Hematopoietic multipotent progenitor cell treated with erythropoietin and hydrocortisone succinate and interleukin-3 and kit ligand, for 6 days (in vitro differentiated cells): Measurements from ENCODE around the gene WDFY3.
"Not testable (repeated sequence)": the region's sequence is repeated elsewhere in the genome, so short reads cannot be mapped to it uniquely, and the experiment has no call there.

Experiments used
- DNase-seq: peaks from one replicate; pipeline ENCODE4 v3.0.0-alpha.2; 2015

Gene WDFY3

GRCh38 chr4:84852081-84852480 is 114.4 kb downstream of the WDFY3 start:
- DNase-seq = no peak

GRCh38 chr4:84849051-84849640 is 117.3 kb downstream of the WDFY3 start:
- DNase-seq = no peak

GRCh38 chr4:84848432-84848831 is 118.1 kb downstream of the WDFY3 start:
- DNase-seq = no peak

- DNase-seq = no peak
Measured at GRCh38 chr4:84847978-84848377, 118.5 kb downstream of the WDFY3 start.

GRCh38 chr4:84846985-84847384 is 119.5 kb downstream of the WDFY3 start:
- no peak for DNase-seq

GRCh38 chr4:84841435-84841834 is 125.1 kb downstream of the WDFY3 start:
- DNase-seq = no peak

- no peak for DNase-seq
Measured at GRCh38 chr4:84837751-84838150, 128.7 kb downstream of the WDFY3 start.

- not testable (repeated sequence) for DNase-seq
Measured at GRCh38 chr4:84829633-84830032, 136.9 kb downstream of the WDFY3 start.

GRCh38 chr4:84826681-84827080 is 139.8 kb downstream of the WDFY3 start:
- no peak for DNase-seq

GRCh38 chr4:84825701-84826341 is 140.7 kb downstream of the WDFY3 start:
- DNase-seq = no peak

GRCh38 chr4:84821064-84821463 is 145.4 kb downstream of the WDFY3 start:
- DNase-seq = no peak

- no peak for DNase-seq
Measured at GRCh38 chr4:84814094-84814750, 152.3 kb downstream of the WDFY3 start.

GRCh38 chr4:84809946-84810345 is 156.5 kb downstream of the WDFY3 start:
- no peak for DNase-seq

GRCh38 chr4:84808332-84808731 is 158.2 kb downstream of the WDFY3 start:
- no peak for DNase-seq

GRCh38 chr4:84806541-84806940 is 159.9 kb downstream of the WDFY3 start:
- not testable (repeated sequence) for DNase-seq

GRCh38 chr4:84804136-84804535 is 162.4 kb downstream of the WDFY3 start:
- DNase-seq = no peak

GRCh38 chr4:84803720-84804119 is 162.8 kb downstream of the WDFY3 start:
- no peak for DNase-seq

GRCh38 chr4:84803116-84803515 is 163.4 kb downstream of the WDFY3 start:
- DNase-seq = no peak

- no peak for DNase-seq
Measured at GRCh38 chr4:84800256-84800655, 166.2 kb downstream of the WDFY3 start.

- no peak for DNase-seq
Measured at GRCh38 chr4:84799318-84799717, 167.2 kb downstream of the WDFY3 start.

GRCh38 chr4:84796394-84796793 is 170.1 kb downstream of the WDFY3 start:
- DNase-seq = no peak

- no peak for DNase-seq
Measured at GRCh38 chr4:84792366-84793301, 173.9 kb downstream of the WDFY3 start.
